NCI-H526 treated with DMSO at 0.1 percent for 48 hours (cell line): Measurements from ENCODE around the gene SRGAP2.
"Not testable (repeated sequence)": the region's sequence is repeated elsewhere in the genome, so short reads cannot be mapped to it uniquely, and the experiment has no call there.

Experiments
- DNase-seq: peaks from one replicate; lab custom pipeline; 2025; lab: John Stamatoyannopoulos, UW

Gene SRGAP2

GRCh38 chr1:206203364-206204158, at the start of gene SRGAP2:
Gene SRGAP2 (plus strand): TSS chr1:206203541. CDS start chr1:206205971, 2,430 bp downstream.
- not testable (repeated sequence) for DNase-seq

- not testable (repeated sequence) for DNase-seq
These were observed 35.9 kb upstream of the SRGAP2 start for GRCh38 chr1:206167350-206168029.

GRCh38 chr1:206169794-206170193, 33.5 kb upstream of the SRGAP2 start:
- not testable (repeated sequence) for DNase-seq

GRCh38 chr1:206173110-206173719, 30.1 kb upstream of the SRGAP2 start:
- DNase-seq, result not testable (repeated sequence)

GRCh38 chr1:206174182-206174868, 29.0 kb upstream of the SRGAP2 start:
- not testable (repeated sequence) for DNase-seq

GRCh38 chr1:206175459-206176113, 27.8 kb upstream of the SRGAP2 start:
- DNase-seq, result not testable (repeated sequence)

GRCh38 chr1:206176114-206176502, 27.2 kb upstream of the SRGAP2 start:
- not testable (repeated sequence) for DNase-seq

GRCh38 chr1:206178061-206178989, 25.0 kb upstream of the SRGAP2 start:
- DNase-seq, result not testable (repeated sequence)

GRCh38 chr1:206179666-206180065, 23.7 kb upstream of the SRGAP2 start:
- not testable (repeated sequence) for DNase-seq

GRCh38 chr1:206182368-206183317, 20.7 kb upstream of the SRGAP2 start:
- DNase-seq, result not testable (repeated sequence)

- DNase-seq, result not testable (repeated sequence)
These were observed 19.6 kb upstream of the SRGAP2 start for GRCh38 chr1:206183788-206184187.

- not testable (repeated sequence) for DNase-seq
These were observed 17.6 kb upstream of the SRGAP2 start for GRCh38 chr1:206185778-206186177.

- not testable (repeated sequence) for DNase-seq
These were observed 16.5 kb upstream of the SRGAP2 start for GRCh38 chr1:206186826-206187225.

GRCh38 chr1:206195182-206195581, 8.2 kb upstream of the SRGAP2 start:
- not testable (repeated sequence) for DNase-seq

- DNase-seq, result not testable (repeated sequence)
These were observed 6.5 kb upstream of the SRGAP2 start for GRCh38 chr1:206196748-206197424.

- DNase-seq, result peak; percentile 96
These were observed 465 bp upstream of the SRGAP2 start, which contains the start of gene FAM72A for GRCh38 chr1:206202789-206203363. Gene FAM72A (minus strand): TSS chr1:206202839. CDS start chr1:206202025, 814 bp downstream.

GRCh38 chr1:206204159-206204511, 794 bp downstream of the SRGAP2 start:
- not testable (repeated sequence) for DNase-seq

GRCh38 chr1:206204871-206205270, 1.5 kb downstream of the SRGAP2 start:
- not testable (repeated sequence) for DNase-seq
